K562 (cell line): ENCODE data around the gene GJA10.

Experiments used
- BHLHE40 ChIP-seq: IDR thresholded peaks from 2 replicates; pipeline ENCODE4 v1.6.1; 2011; ENCODE audit warnings: low read length, improper control_type of control experiment
- CTCF ChIP-seq, 3 experiments: IDR thresholded peaks in 2 of 3; conservative IDR thresholded peaks in 1 of 3; 2 replicates each; pipeline ENCODE4 v1.5.1; 2011 to 2012; ENCODE audit warnings: low read length in 3 of 3, mild to moderate bottlenecking in 3 of 3, control low read depth in 2 of 3, improper control_type of control experiment in 1 of 3, inconsistent platforms in 1 of 3, low read depth in 1 of 3, mixed read lengths in 1 of 3, moderate library complexity in 1 of 3; ENCODE audit not compliant: insufficient read depth in 2 of 3
- NFYB ChIP-seq: IDR thresholded peaks from 2 replicates; pipeline ENCODE4 v1.6.1; 2011; ENCODE audit warnings: mild to moderate bottlenecking, moderate library complexity; ENCODE audit not compliant: insufficient read length; ENCODE audit errors: extremely low read depth
- RBM39 ChIP-seq: fragments of 200-400 bp; formaldehyde crosslinking; optimal IDR thresholded peaks from 2 replicates; pipeline ENCODE3; 2018; ENCODE audit warnings: low read depth, low read length

- no peak for TF ChIP-seq BHLHE40
- TF ChIP-seq RBM39: no peak
- TF ChIP-seq CTCF (IDR thresholded peaks at IDR 0.05 in 2 of 3, conservative IDR thresholded peaks at IDR 0.05 in 1 of 3; ENCODE audit: insufficient read depth in 2 of 3, low read depth in 1 of 3, low read length in 3 of 3): no peak
- TF ChIP-seq NFYB: no peak
Observed at GRCh38 chr6:89941763-89942497, 47.7 kb downstream of the GJA10 start.
